Mesothelial cell of epicardium (in vitro differentiated cells): ENCODE results near the gene TMEM158. TPM values are rescaled to one million over a fixed set of nuclear protein-coding genes. Genes with fewer than 3 reads are reported as not detected.
A peak's percentile ranks its signal among the peaks of the same experiment; 100 is the strongest.

Experiments used
- DNase-seq, 2 experiments: peaks; one replicate each; pipeline ENCODE4 v3.0.0; 2021; ENCODE audit warnings: low spot score in 2 of 2; ENCODE audit not compliant: unreplicated experiment in 2 of 2
- H3K27ac Mint-ChIP-seq: 2 replicates; pipeline ENCODE4 v1.8.0; 2021; ENCODE audit warnings: mixed read lengths
- H3K27me3 Mint-ChIP-seq: 2 replicates; pipeline ENCODE4 v1.8.0; 2021; ENCODE audit warnings: low read depth, mixed read lengths
- H3K36me3 Mint-ChIP-seq: 2 replicates; pipeline ENCODE4 v1.8.0; 2021; ENCODE audit warnings: mixed read lengths
- H3K4me1 Mint-ChIP-seq: 2 replicates; pipeline ENCODE4 v1.8.0; 2021; ENCODE audit warnings: mixed read lengths
- H3K4me3 Mint-ChIP-seq: 2 replicates; pipeline ENCODE4 v1.8.0; 2021; ENCODE audit warnings: mild to moderate bottlenecking, moderate library complexity, mixed read lengths
- H3K9me3 Mint-ChIP-seq: 2 replicates; pipeline ENCODE4 v1.8.0; 2021; ENCODE audit warnings: mixed read lengths
- total RNA-seq: library from RNA; stranded (reverse); gene quantifications from 3 replicates; pipeline ENCODE4 v1.2.1, GENCODE V29; 2021
- TF ChIP-seq, protein P1 (sequence below): fragments of 200-600 bp; sonication (generic); IDR thresholded peaks from one replicate; pipeline ENCODE4 v1.5.0; 2021; ENCODE audit warnings: antibody characterized with exemption; ENCODE audit not compliant: unreplicated experiment

Gene TMEM158
- total RNA-seq, 1 donor from 2014 or later = 3.6 TPM

DNA sequence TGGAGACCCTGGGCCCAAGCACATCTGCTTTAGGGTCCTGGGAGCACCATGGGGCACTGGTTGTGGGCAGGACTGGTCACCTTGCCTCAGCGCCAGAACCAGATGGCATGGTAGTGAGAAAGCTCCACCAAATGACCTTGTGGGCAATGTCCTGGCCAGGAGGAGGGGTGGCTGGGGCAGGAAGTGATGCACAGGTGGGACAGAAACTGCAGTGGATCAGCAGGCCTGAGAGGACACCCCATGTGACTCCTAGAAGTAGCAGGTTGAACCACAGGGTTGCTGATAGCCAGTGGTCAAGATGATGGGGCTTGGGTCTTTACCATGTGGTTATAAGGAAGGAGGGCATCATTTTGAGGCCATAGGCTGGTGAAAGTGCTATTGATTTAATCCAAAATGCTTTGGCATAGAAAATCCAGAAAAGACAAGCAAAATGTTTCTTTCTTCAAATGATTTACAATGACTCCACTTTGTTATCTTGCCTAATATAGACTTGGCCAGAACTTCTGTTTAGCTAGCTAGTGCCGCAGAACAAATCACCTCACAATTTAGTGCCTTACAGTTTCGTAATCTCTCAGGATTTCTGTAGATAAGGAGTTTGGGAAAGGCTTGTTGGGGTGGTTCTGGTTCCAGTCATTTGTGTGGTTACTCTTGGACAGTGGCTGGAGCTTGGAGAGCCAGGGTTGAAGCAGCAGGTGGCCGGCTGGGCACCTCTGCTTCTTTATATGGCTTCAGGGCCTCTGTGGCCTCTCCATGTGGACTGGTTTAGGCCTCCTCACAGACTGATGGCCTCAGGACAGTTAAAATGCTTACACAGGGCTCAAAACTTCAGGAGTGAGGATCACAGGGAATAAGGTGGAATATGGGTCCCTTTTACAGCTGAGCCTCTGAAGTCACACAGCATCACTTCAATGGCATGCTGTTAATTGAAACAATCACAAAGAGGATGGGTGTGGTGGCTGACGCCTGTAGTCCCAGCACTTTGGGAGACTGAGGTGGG is 27.5 kb downstream of the TMEM158 start:
- H3K27me3 Mint-ChIP-seq = peaks cover 3% of the 10 kb centered on the region
- H3K4me3 Mint-ChIP-seq = no peak overlapping the region
- no peaks in the 10 kb centered on the region for H3K9me3 Mint-ChIP-seq
- no peak for DNase-seq
- H3K4me1 Mint-ChIP-seq = peaks cover 16% of the 10 kb centered on the region
- H3K36me3 Mint-ChIP-seq = no peaks in the 10 kb centered on the region
- peak overlapping the region; percentile 53 for H3K27ac Mint-ChIP-seq
- TF ChIP-seq, protein P1, sequence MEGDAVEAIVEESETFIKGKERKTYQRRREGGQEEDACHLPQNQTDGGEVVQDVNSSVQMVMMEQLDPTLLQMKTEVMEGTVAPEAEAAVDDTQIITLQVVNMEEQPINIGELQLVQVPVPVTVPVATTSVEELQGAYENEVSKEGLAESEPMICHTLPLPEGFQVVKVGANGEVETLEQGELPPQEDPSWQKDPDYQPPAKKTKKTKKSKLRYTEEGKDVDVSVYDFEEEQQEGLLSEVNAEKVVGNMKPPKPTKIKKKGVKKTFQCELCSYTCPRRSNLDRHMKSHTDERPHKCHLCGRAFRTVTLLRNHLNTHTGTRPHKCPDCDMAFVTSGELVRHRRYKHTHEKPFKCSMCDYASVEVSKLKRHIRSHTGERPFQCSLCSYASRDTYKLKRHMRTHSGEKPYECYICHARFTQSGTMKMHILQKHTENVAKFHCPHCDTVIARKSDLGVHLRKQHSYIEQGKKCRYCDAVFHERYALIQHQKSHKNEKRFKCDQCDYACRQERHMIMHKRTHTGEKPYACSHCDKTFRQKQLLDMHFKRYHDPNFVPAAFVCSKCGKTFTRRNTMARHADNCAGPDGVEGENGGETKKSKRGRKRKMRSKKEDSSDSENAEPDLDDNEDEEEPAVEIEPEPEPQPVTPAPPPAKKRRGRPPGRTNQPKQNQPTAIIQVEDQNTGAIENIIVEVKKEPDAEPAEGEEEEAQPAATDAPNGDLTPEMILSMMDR = no peak

DNA sequence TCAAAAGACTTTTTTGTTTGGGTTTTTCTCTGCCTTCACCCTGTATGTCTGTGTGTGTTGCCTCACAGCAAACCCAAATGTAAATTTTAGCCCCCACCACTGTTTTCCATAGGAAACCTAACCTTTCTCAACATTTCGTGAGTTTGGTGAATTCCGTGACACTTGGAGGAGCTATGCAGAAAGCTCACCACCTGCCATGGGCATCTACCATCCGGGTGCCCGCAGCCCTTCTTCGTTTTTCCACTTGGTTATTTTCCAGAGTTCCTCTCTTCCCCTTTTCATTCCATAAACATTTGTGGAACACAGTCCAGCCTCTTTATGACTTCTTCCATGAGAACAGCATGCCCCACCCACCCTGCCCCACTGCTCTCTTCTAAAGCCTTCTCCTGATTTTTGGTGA is 31.3 kb downstream of the TMEM158 start:
- no peak for DNase-seq
- Mint-ChIP-seq H3K36me3 (no peaks in the 10 kb centered on the region), H3K4me3 (no peak overlapping the region), H3K27ac (no peak overlapping the region), H3K9me3 (no peaks in the 10 kb centered on the region), H3K27me3 (peaks cover 3% of the 10 kb centered on the region), H3K4me1 (peaks cover 14% of the 10 kb centered on the region)
- TF ChIP-seq, protein P1 = no peak

DNA sequence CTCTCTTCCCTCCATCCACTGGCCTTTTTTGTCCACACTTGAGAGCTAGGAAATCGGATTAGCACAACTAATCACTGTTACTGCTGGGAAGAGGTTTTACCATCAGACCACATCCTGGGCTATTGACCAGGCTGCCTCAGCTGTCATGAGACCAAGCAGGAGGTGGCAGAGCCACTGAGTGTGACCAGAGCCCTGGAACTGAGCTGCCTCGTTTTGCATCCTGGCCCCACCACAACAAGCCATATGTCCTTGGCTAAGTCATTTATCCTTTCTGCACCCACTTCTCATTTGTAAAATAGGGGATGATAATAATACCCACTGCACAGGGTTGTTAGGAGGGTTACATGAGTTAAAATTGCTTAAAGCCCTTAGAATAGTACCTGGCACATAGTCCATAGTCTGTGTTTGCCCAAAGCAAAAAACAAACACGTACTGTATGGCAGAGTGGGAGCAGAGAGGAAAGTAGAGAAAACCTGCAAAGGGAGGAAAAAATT is 34.1 kb downstream of the TMEM158 start:
- TF ChIP-seq, protein P1 = no peak
- no peaks in the 10 kb centered on the region for H3K36me3 Mint-ChIP-seq
- H3K27ac Mint-ChIP-seq = no peak overlapping the region
- no peak overlapping the region for H3K4me3 Mint-ChIP-seq
- no peak for DNase-seq
- peaks cover 3% of the 10 kb centered on the region for H3K27me3 Mint-ChIP-seq
- H3K9me3 Mint-ChIP-seq = no peaks in the 10 kb centered on the region
- peaks cover 21% of the 10 kb centered on the region for H3K4me1 Mint-ChIP-seq

DNA sequence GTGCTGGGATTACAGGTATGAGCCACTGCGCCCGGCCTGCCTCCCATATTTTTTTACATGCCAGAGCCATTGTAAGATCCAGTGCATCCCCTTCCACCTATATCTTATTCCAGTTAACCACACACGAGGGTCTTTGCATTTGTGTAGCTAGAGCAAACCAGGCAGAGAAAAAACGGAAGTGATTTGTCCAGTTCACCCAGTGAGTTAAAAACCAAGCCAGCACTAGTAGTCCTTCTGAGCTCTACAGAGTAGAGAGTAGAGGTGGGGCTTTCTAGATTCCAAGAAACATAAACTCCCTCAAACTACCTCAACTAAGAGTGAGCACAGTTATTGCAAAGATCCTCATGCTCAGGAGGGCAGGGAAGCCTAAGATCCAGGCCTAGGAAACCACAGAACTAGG is 34.7 kb downstream of the TMEM158 start:
- Mint-ChIP-seq H3K36me3 (no peaks in the 10 kb centered on the region), H3K9me3 (no peaks in the 10 kb centered on the region), H3K27ac (no peak overlapping the region), H3K27me3 (peaks cover 2% of the 10 kb centered on the region), H3K4me1 (peaks cover 23% of the 10 kb centered on the region), H3K4me3 (no peak overlapping the region)
- TF ChIP-seq, protein P1 = no peak
- no peak for DNase-seq

DNA sequence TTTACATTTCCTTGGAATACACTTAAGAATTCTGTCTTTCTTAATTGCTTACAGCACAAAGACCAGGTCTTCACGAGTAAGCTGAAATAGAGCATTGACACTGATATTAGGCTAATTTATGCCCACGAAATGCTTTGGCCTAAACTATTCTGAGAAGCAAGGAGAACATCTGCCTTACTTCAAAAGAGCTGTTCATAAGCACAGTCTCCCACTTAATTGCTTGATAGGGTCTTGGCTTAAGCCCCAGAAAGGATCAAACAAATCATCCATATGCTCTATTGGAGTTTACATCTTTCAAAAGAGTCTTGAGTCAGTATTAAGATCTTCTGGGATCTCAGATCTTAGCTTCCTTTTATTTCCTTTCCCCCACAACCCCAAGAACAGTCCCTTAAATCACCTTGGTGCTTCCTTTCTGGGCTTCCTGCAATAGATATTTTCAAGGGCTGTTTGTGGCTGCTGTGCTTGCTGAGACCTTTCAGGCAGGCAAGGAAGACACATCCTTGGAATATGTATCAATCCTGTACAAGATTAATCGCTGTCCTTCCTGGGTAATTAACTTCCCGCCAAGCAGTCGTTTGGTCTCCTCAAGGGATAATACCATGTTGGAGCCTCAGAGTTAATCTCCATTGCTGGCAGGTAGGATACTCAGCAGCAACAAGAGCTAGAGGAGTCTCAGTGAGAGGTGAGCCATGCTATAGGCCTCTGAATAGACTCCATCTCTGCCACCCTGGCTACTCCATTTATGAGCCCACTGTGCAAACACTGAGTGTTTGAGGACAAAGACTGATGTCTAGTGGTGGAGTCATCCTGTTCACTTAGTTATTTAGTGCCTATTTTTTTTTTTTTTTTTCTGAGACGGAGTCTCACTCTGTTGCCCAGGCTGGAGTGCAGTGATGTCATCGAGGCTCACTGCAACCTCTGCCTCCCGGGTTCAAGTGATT is 37.1 kb downstream of the TMEM158 start:
- H3K27me3 Mint-ChIP-seq = no peaks in the 10 kb centered on the region
- no peaks in the 10 kb centered on the region for H3K9me3 Mint-ChIP-seq
- no peaks in the 10 kb centered on the region for H3K36me3 Mint-ChIP-seq
- no peak overlapping the region for H3K4me3 Mint-ChIP-seq
- TF ChIP-seq, protein P1 = no peak
- H3K4me1 Mint-ChIP-seq = peaks cover 29% of the 10 kb centered on the region
- peak overlapping the region; percentile 81 for H3K27ac Mint-ChIP-seq
- no peak for DNase-seq
